GM18907 (cell line): ENCODE measurements around the gene SINHCAF.

Source experiments
- ATAC-seq: cut with Tn5 transposase; IDR thresholded peaks from one replicate; pipeline ENCODE4 v1.9.1; 2021; ENCODE audit warnings: mild to moderate bottlenecking, moderate library complexity; ENCODE audit not compliant: unreplicated experiment

SINHCAF gene

GRCh38 chr12:31311634-31312258 is 14.2 kb downstream of the SINHCAF start:
- no peak for ATAC-seq

- no peak for ATAC-seq
Measured at GRCh38 chr12:31310488-31310887, 15.5 kb downstream of the SINHCAF start.

- ATAC-seq: no peak
Measured at GRCh38 chr12:31309279-31309678, 16.7 kb downstream of the SINHCAF start.

GRCh38 chr12:31308116-31308515 is 17.8 kb downstream of the SINHCAF start:
- no peak for ATAC-seq

GRCh38 chr12:31306866-31307265 is 19.1 kb downstream of the SINHCAF start:
- ATAC-seq: no peak

GRCh38 chr12:31303466-31303865 is 22.5 kb downstream of the SINHCAF start:
- no peak for ATAC-seq

- ATAC-seq: no peak
Measured at GRCh38 chr12:31301311-31301710, 24.6 kb downstream of the SINHCAF start.

GRCh38 chr12:31300783-31301182 is 25.2 kb downstream of the SINHCAF start:
- ATAC-seq: no peak

- ATAC-seq: no peak
Measured at GRCh38 chr12:31300341-31300740, 25.6 kb downstream of the SINHCAF start.

GRCh38 chr12:31298922-31299321 is 27.0 kb downstream of the SINHCAF start:
- peak; percentile 23 for ATAC-seq

- peak; percentile 50 for ATAC-seq
Measured at GRCh38 chr12:31298515-31298910, 27.4 kb downstream of the SINHCAF start.

GRCh38 chr12:31297572-31298514 is 28.1 kb downstream of the SINHCAF start:
- ATAC-seq: peak; percentile 35

- ATAC-seq: no peak
Measured at GRCh38 chr12:31289441-31289840, 36.5 kb downstream of the SINHCAF start.

GRCh38 chr12:31288381-31288780 is 37.6 kb downstream of the SINHCAF start:
- no peak for ATAC-seq

- no peak for ATAC-seq
Measured at GRCh38 chr12:31280183-31280582, 45.8 kb downstream of the SINHCAF start.

GRCh38 chr12:31279390-31279924 is 46.5 kb downstream of the SINHCAF start:
- no peak for ATAC-seq

GRCh38 chr12:31278832-31279231 is 47.1 kb downstream of the SINHCAF start:
- ATAC-seq: no peak

- no peak for ATAC-seq
Measured at GRCh38 chr12:31278424-31278823, 47.5 kb downstream of the SINHCAF start.

- no peak for ATAC-seq
Measured at GRCh38 chr12:31277081-31277480, 48.9 kb downstream of the SINHCAF start.

GRCh38 chr12:31275491-31275890 is 50.5 kb downstream of the SINHCAF start:
- no peak for ATAC-seq

GRCh38 chr12:31274520-31275300 is 51.2 kb downstream of the SINHCAF start:
- no peak for ATAC-seq
